ENCODE data around the gene AUTS2.
"Not testable (repeated sequence)": the region's sequence is repeated elsewhere in the genome, so short reads cannot be mapped to it uniquely, and the experiment has no call there.

Gene AUTS2

GRCh38 chr7:69761290-69761922 lies 163.1 kb downstream of the AUTS2 start:
- DNase-seq (ENCODE audit: low read depth in 2 of 2), result no peak

- no peak for DNase-seq (ENCODE audit: low read depth in 2 of 2)
Measured at GRCh38 chr7:69762821-69763352, 164.6 kb downstream of the AUTS2 start.

- no peak for DNase-seq (ENCODE audit: low read depth in 2 of 2)
Measured at GRCh38 chr7:69763513-69763912, 165.2 kb downstream of the AUTS2 start.

- DNase-seq (ENCODE audit: low read depth in 2 of 2), result no peak
Measured at GRCh38 chr7:69764147-69764546, 165.9 kb downstream of the AUTS2 start.

- no peak for DNase-seq (ENCODE audit: low read depth in 2 of 2)
Measured at GRCh38 chr7:69764681-69765080, 166.4 kb downstream of the AUTS2 start.

GRCh38 chr7:69765879-69766278 lies 167.6 kb downstream of the AUTS2 start:
- DNase-seq (ENCODE audit: low read depth in 2 of 2), result no peak

GRCh38 chr7:69768986-69769595 lies 170.8 kb downstream of the AUTS2 start:
- no peak for DNase-seq (ENCODE audit: low read depth in 2 of 2)

GRCh38 chr7:69769826-69770225 lies 171.6 kb downstream of the AUTS2 start:
- no peak for DNase-seq (ENCODE audit: low read depth in 2 of 2)

- no peak for DNase-seq (ENCODE audit: low read depth in 2 of 2)
Measured at GRCh38 chr7:69770613-69771012, 172.3 kb downstream of the AUTS2 start.

- no peak for DNase-seq (ENCODE audit: low read depth in 2 of 2)
Measured at GRCh38 chr7:69772718-69773436, 174.6 kb downstream of the AUTS2 start.

- no peak for DNase-seq (ENCODE audit: low read depth in 2 of 2)
Measured at GRCh38 chr7:69773535-69774225, 175.4 kb downstream of the AUTS2 start.

- DNase-seq (ENCODE audit: low read depth in 2 of 2), result no peak
Measured at GRCh38 chr7:69775231-69775771, 177.0 kb downstream of the AUTS2 start.

GRCh38 chr7:69776611-69777010 lies 178.3 kb downstream of the AUTS2 start:
- DNase-seq (ENCODE audit: low read depth in 2 of 2), result no peak

- no peak for DNase-seq (ENCODE audit: low read depth in 2 of 2)
Measured at GRCh38 chr7:69778138-69778537, 179.9 kb downstream of the AUTS2 start.

- no peak for DNase-seq (ENCODE audit: low read depth in 2 of 2)
Measured at GRCh38 chr7:69780379-69780778, 182.1 kb downstream of the AUTS2 start.

- no peak for DNase-seq (ENCODE audit: low read depth in 2 of 2)
Measured at GRCh38 chr7:69781412-69781846, 183.2 kb downstream of the AUTS2 start.

GRCh38 chr7:69782917-69783684 lies 184.8 kb downstream of the AUTS2 start:
- no peak for DNase-seq (ENCODE audit: low read depth in 2 of 2)

- DNase-seq (ENCODE audit: low read depth in 2 of 2), result not testable (repeated sequence)
Measured at GRCh38 chr7:69786130-69786529, 187.9 kb downstream of the AUTS2 start.

- DNase-seq (ENCODE audit: low read depth in 2 of 2), result no peak
Measured at GRCh38 chr7:69786730-69787395, 188.6 kb downstream of the AUTS2 start.

- DNase-seq (ENCODE audit: low read depth in 2 of 2), result no peak
Measured at GRCh38 chr7:69787736-69788431, 189.6 kb downstream of the AUTS2 start.
